ENCODE data around the gene CXCL12. TPM values are rescaled to one million over a fixed set of nuclear protein-coding genes. Genes with fewer than 3 reads are reported as not detected.

Gene CXCL12
- total and polyA plus RNA-seq, 2 donors, result 49.2 to 154 TPM

DNA sequence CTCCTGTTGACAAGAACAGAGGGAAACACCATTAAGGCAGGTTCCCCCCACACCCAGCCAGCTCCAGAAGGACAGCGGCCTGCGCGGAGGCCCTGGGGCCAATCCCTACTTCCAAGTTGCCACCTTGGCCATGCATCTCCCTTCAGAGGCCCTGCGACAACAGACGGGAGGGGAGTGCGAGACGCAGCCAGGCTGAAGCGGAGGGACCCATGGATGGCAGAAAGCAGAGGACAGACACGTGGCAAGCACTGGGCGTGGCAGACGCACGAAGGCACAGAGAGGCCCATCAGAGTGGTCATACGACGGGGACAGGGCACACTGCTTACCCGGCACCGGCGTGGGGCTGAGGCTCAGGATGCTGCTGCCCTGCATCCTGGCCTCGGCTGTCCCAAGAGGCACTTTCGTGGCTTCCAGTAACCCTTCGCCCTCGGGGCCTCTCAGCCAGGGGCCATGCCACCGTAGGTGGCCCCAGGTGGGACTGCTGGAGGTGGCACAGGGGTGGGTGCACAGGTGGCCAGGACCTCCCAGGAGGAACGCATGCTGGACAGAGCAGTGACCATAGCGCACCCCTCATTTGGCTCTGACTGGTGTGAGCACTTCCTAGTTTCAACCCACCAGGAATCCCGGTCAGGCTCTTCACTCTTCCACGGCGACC is 11.4 kb downstream of the CXCL12 start:
- H3K4me3 ChIP-seq (ENCODE audit: low read depth, low read length), result no peak overlapping the region
- H3K4me1 ChIP-seq (ENCODE audit: insufficient read depth), result no peaks in the 10 kb centered on the region
- DNase-seq (ENCODE audit: extremely low spot score), result no peak
- no peaks in the 10 kb centered on the region for H3K36me3 ChIP-seq (ENCODE audit: insufficient read depth)
- 92% methylated on average over 27 of the region's 27 CpGs for WGBS
- no peak overlapping the region for H3K27ac ChIP-seq (ENCODE audit: low read depth)

DNA sequence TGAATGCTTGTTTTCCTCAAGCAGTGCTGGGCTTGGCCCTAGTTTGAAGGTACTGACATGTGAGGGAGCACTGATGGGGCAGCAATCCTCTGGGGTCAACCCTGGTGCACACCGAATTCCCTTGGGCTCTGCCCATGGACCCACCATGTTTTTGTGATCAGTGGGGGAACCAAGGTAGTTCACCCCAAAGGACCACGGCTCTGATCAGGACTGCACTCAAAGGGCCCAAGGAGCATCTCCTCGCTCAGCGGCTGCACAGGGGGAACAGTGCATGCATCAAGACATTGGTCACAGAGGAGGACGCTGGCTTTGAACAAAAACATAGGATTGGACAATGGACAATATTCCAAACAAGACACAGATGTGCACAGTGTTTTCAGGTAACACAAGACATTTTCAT is 12.7 kb downstream of the CXCL12 start:
- Histone ChIP-seq H3K27ac (ENCODE audit: low read depth) (no peak overlapping the region), H3K36me3 (ENCODE audit: insufficient read depth) (no peaks in the 10 kb centered on the region), H3K4me3 (ENCODE audit: low read depth, low read length) (no peak overlapping the region), H3K4me1 (ENCODE audit: insufficient read depth) (no peaks in the 10 kb centered on the region)
- no peak for DNase-seq (ENCODE audit: extremely low spot score)
- WGBS, result 94% methylated on average over 5 of the region's 5 CpGs

DNA sequence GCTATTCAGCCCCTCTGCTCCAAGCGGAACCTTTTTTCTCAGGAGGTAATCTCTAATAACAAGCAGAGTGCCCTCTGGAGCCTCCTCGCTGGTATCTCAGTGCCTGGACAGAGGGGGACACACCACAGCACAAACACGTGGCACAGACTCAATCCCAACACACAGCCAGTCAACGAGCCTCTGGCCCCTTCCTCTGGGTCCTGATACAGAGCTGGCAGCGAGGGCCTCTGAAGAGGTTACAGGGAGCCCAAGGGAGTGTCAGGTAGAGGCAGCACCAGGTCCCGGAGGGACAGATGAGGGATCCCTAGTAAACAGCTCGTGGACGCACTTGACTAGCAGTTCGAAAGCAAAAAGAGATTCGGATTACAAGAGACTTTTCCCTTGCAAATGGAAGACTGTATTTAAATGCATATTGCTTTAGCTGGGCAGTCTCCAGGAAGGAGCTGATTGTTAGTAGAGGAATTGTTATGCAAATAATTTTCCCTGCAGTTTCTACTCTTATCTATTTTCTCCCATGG is 14.1 kb downstream of the CXCL12 start:
- H3K27ac ChIP-seq (ENCODE audit: low read depth), result no peak overlapping the region
- no peak for DNase-seq (ENCODE audit: extremely low spot score)
- H3K4me1 ChIP-seq (ENCODE audit: insufficient read depth), result no peaks in the 10 kb centered on the region
- no peaks in the 10 kb centered on the region for H3K36me3 ChIP-seq (ENCODE audit: insufficient read depth)
- 68% methylated on average over 10 of the region's 10 CpGs for WGBS
- H3K4me3 ChIP-seq (ENCODE audit: low read depth, low read length), result no peak overlapping the region

DNA sequence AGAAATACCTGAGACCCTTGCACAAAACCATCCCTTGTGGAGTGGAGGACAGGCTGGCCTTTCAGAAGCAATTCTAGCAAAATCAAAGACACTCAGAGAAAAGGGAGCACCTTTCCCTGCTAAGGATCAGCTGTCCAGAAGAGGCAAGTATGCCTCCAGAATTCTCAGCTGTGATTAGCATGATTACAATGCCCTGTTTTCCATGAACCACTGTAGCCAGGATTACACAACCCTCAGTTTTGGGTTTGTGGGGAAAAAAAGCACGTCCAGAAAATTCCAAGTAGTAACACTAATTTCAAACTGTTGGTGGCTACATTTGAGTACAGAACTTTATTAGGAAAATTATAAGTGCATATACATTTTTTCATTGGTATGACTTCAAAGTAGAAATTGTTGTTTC is 15.0 kb downstream of the CXCL12 start:
- H3K27ac ChIP-seq (ENCODE audit: low read depth), result no peak overlapping the region
- no peak for DNase-seq (ENCODE audit: extremely low spot score)
- H3K36me3 ChIP-seq (ENCODE audit: insufficient read depth), result no peaks in the 10 kb centered on the region
- no peak overlapping the region for H3K4me3 ChIP-seq (ENCODE audit: low read depth, low read length)
- WGBS, result 76% methylated on average over 1 of the region's 1 CpG
- H3K4me1 ChIP-seq (ENCODE audit: insufficient read depth), result no peaks in the 10 kb centered on the region

DNA sequence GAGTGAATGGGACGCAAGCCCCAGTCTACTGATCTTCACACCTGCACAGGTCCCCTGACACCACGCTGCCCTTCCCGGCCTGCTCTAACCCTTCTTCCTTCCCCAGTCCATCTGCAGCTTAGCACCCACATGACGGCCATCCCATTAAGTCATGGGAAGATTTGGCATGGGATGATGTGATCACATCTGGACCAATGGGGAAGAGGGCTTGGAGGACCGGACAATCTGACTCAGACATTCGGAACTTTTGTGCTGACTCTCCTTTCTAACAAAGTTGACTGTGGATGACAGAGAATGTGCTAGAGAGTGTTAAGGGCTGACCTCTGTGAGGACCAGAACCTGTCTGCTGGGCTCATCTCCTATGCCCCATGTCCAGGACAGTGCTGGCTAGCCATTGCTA is 15.6 kb downstream of the CXCL12 start:
- no peaks in the 10 kb centered on the region for H3K4me1 ChIP-seq (ENCODE audit: insufficient read depth)
- no peak overlapping the region for H3K4me3 ChIP-seq (ENCODE audit: low read depth, low read length)
- no peaks in the 10 kb centered on the region for H3K36me3 ChIP-seq (ENCODE audit: insufficient read depth)
- no peak overlapping the region for H3K27ac ChIP-seq (ENCODE audit: low read depth)
- 87% methylated on average over 6 of the region's 6 CpGs for WGBS
- no peak for DNase-seq (ENCODE audit: extremely low spot score)

DNA sequence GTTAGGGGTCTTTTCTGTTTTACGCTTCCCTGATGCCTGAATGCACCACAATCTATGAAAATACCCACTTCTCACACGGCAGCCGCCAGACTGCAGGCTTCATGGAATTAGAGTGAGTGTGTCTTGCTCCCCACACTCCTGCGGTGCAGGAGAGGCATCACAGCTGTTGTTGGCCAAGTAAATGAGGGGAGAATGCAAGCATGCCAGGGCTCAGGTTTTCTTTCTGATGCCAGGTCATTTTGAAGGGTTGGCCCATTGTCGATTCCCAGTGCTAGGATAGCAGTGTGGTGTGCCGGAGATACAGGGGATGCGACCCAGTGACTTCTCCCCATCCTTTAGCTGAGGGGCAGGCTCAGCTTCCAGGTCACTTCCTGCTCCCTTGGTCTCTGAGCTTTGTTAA is 16.3 kb downstream of the CXCL12 start:
- no peak for DNase-seq (ENCODE audit: extremely low spot score)
- WGBS, result 76% methylated on average over 7 of the region's 7 CpGs
- no peaks in the 10 kb centered on the region for H3K4me1 ChIP-seq (ENCODE audit: insufficient read depth)
- H3K36me3 ChIP-seq (ENCODE audit: insufficient read depth), result no peaks in the 10 kb centered on the region
- H3K27ac ChIP-seq (ENCODE audit: low read depth), result no peak overlapping the region
- no peak overlapping the region for H3K4me3 ChIP-seq (ENCODE audit: low read depth, low read length)

DNA sequence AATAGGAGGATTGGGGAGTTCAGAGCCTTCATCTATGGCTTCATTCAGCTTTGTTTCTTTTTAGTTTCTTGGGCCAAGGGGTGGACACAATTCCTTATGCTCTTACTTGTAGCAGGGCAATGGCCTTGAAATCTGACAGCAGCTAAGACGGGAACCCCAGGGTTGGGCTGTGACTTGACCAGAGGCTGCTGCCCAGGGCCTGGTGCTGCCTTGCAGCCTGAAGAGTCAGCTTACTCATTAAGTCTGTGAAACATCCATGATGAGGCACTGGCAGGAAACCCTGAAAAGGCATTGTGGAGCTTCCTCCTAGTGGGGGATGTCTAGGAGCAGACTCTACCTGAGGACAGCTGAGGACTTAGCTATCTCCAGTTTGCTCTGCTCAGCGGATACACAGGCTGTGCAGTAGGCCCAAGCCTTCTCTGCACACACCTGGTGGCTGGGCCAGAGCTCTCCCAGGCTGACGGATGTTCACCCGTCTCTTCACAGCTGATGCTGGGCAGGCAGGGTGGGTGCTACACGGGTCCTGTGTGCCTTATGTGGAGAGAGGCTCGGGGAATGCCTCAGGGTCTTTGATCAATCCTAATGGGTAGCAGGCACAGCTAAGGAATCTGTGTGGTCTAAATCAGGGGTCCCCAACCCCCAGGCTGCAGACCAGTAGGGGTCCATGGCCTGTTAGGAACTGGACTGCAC is 17.8 kb downstream of the CXCL12 start:
- no peak for DNase-seq (ENCODE audit: extremely low spot score)
- Histone ChIP-seq H3K4me1 (ENCODE audit: insufficient read depth) (no peaks in the 10 kb centered on the region), H3K27ac (ENCODE audit: low read depth) (no peak overlapping the region), H3K36me3 (ENCODE audit: insufficient read depth) (no peaks in the 10 kb centered on the region), H3K4me3 (ENCODE audit: low read depth, low read length) (no peak overlapping the region)
- 93% methylated on average over 6 of the region's 6 CpGs for WGBS

DNA sequence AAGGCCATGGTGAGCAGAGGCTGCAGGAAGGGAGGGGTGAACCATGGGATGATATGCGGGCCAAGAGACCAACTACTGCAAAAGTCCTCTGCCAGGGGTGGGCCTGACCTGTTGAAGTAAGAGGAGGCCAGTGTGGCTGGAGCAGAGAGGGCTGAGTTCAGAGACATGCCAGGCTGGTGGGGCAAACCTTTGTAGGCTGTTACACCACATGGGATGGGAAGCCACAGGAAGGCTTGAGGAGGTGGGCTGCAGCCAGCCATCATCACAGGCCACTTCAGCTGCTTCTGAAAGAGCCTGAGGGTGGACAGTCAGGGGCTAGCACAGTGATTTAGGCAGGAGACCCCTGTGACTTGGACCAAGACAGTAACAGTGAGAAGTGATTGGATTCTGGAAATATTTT is 20.3 kb downstream of the CXCL12 start:
- no peak for DNase-seq (ENCODE audit: extremely low spot score)
- H3K4me1 ChIP-seq (ENCODE audit: insufficient read depth), result no peaks in the 10 kb centered on the region
- H3K27ac ChIP-seq (ENCODE audit: low read depth), result no peak overlapping the region
- H3K36me3 ChIP-seq (ENCODE audit: insufficient read depth), result no peaks in the 10 kb centered on the region
- WGBS, result 98% methylated on average over 1 of the region's 1 CpG
- no peak overlapping the region for H3K4me3 ChIP-seq (ENCODE audit: low read depth, low read length)

DNA sequence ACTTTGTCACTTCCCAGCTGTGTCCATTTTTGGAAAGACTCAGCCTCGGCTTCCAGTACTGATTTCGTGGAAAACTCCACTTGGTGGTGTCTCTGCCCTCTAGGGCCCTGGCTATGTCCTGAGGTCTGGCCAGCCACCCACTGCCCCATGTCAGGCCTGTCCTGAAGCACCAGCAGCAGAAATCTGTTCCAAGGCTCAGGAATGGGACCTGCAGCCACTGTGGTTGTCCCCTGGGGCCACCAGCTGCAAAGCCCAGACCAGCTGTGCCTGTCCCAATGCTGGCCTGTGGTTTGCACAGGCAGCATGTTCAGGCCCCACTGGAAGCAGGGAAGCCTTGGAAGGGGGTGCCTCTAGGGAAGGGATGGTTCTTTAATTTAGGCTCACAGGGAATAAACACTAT is 21.2 kb downstream of the CXCL12 start:
- Histone ChIP-seq H3K36me3 (ENCODE audit: insufficient read depth) (no peaks in the 10 kb centered on the region), H3K4me3 (ENCODE audit: low read depth, low read length) (no peak overlapping the region), H3K4me1 (ENCODE audit: insufficient read depth) (no peaks in the 10 kb centered on the region), H3K27ac (ENCODE audit: low read depth) (no peak overlapping the region)
- WGBS, result 93% methylated on average over 2 of the region's 2 CpGs
- no peak for DNase-seq (ENCODE audit: extremely low spot score)

DNA sequence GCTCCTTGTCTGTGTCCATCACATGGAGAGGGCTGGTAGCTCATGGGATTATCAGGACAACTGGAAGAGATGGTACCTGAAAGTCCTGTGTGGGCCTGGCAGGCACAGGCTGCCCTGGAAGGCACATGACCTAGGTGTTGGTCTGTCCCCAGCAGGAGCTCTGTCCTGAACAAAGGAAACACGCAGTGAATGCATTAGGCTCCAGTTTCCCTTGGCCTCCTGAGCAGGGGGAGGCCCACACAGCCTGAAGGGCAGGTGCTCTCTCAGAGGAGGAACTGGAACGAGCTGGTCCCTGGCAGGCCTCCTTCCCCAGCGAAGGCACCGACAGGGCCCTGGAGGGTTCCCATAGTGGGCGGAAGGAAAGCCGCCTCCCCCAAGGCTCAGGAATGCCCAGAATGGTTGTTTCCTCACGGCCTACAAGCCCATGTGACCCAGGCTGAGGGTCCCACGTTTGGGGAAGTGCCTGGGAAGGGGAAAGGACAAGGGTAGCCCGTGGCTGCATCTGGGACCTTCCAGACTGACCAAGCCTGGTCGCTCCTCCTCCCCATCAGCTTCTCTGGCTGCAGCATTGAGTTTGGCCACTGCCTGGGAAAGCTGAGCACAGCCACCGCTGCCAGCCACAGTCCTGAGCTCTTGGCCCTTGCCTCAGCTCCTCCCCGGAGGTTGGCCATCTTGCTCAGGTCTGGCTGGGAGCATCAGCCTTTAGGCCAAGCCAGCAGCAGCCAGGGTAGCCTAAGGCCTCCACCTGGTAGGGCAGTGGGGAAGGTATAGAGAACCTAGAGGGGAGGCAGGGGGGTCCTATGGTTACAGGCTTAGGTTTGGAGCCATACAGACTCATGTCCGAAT is 21.8 kb downstream of the CXCL12 start:
- no peak for DNase-seq (ENCODE audit: extremely low spot score)
- no peaks in the 10 kb centered on the region for H3K36me3 ChIP-seq (ENCODE audit: insufficient read depth)
- 89% methylated on average over 13 of the region's 13 CpGs for WGBS
- no peak overlapping the region for H3K4me3 ChIP-seq (ENCODE audit: low read depth, low read length)
- H3K4me1 ChIP-seq (ENCODE audit: insufficient read depth), result no peaks in the 10 kb centered on the region
- no peak overlapping the region for H3K27ac ChIP-seq (ENCODE audit: low read depth)

DNA sequence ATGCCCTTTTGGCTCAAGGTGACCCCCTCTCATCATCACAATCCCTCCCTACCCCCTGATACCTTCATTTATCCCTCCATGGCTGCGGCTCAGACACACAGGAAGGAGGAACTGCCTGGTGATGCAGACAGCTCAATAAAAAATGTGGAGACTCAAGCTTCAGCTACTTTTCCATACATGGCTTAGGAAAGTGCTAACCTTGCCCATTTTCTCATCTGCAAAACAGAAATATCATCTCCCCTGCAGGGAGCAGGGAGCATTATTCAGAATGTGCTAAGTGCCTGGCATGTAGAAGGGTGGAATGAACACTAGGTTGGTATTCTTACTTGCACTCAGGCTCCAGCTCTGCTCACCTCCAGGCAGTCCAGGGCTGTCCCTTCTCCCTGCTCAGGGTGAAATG is 23.8 kb downstream of the CXCL12 start:
- 42% methylated on average over 1 of the region's 1 CpG for WGBS
- H3K27ac ChIP-seq (ENCODE audit: low read depth), result no peak overlapping the region
- DNase-seq (ENCODE audit: extremely low spot score), result no peak
- H3K36me3 ChIP-seq (ENCODE audit: insufficient read depth), result no peaks in the 10 kb centered on the region
- H3K4me1 ChIP-seq (ENCODE audit: insufficient read depth), result no peaks in the 10 kb centered on the region
- no peak overlapping the region for H3K4me3 ChIP-seq (ENCODE audit: low read depth, low read length)

DNA sequence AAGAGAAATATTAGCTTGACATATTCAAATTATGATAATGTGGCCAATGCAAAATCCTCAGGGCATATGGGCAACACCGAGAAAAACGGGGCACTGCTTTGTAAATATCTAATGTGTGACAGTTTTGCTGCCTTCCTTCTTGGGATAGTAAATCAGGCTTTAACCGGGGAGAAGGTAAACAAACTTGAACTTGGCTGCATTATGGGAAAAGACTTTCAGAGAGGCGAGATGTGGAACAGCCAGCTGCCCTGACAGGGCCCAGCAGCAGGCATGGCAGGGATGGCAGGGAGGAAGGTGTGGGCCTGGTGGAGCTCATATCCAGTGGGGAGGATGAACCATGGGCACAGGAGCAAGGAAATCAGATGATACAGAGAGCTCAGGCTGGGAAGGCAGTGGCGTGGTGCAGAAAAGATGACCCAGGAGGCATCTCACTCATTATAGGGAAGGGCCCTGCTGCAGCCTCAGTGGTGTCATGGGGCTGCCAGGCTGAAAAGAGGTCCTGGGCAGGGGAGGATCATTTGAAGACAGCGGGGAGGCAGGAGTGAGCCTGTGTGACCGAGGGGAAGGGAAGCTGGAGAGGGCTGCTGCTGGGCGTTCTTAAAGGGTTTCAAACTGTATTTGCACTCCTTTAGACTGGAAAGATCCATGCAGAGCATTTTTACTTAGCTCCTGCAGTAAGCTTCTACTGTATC is 26.7 kb downstream of the CXCL12 start:
- no peak for DNase-seq (ENCODE audit: extremely low spot score)
- no peak overlapping the region for H3K27ac ChIP-seq (ENCODE audit: low read depth)

DNA sequence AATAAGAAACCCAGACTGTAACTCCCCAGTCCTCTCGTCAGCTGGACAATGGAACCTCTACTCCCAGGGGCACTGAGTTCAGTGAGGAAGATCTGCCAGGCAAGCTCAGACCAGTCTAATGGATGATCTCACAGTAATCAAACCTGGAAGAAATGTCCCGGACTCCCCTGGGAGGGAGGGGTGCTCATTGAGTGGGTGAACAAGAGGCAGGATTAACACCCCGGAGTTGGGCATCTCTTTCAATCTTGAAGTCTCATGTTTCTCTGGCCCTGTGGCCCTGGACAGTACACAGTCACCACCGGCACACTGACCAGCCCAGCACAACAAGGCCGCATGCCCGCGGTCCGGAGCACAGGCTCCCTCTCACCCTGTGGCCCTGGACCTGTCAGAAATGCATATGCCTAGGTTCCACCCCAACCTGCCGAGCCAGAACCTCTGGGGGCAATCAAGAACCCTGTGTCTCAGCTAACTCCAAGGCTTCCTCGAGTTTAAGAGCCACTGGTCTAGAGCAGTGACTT is 27.8 kb downstream of the CXCL12 start:
- 84% methylated on average over 10 of the region's 10 CpGs for WGBS
- DNase-seq (ENCODE audit: extremely low spot score), result no peak
- Histone ChIP-seq H3K4me1 (ENCODE audit: insufficient read depth) (no peaks in the 10 kb centered on the region), H3K36me3 (ENCODE audit: insufficient read depth) (no peaks in the 10 kb centered on the region), H3K4me3 (ENCODE audit: low read depth, low read length) (no peak overlapping the region), H3K27ac (ENCODE audit: low read depth) (no peak overlapping the region)

More for the DNA sequence above, 26.7 kb downstream of the CXCL12 start:
- Histone ChIP-seq H3K4me3 (ENCODE audit: low read depth, low read length) (no peak overlapping the region), H3K36me3 (ENCODE audit: insufficient read depth) (no peaks in the 10 kb centered on the region), H3K4me1 (ENCODE audit: insufficient read depth) (no peaks in the 10 kb centered on the region)
- WGBS, result 59% methylated on average over 8 of the region's 8 CpGs

Measured in urinary bladder (tissue), 4 donors.